HG02642 (cell line): ENCODE measurements around the gene DLL3.
A peak's percentile ranks its signal among the peaks of the same experiment; 100 is the strongest.
"Not testable (repeated sequence)": the region's sequence is repeated elsewhere in the genome, so short reads cannot be mapped to it uniquely, and the experiment has no call there.

Experiments
- ATAC-seq: cut with Tn5 transposase; IDR thresholded peaks from one replicate; pipeline ENCODE4 v1.9.1; 2021; ENCODE audit warnings: mild to moderate bottlenecking; ENCODE audit not compliant: unreplicated experiment, poor library complexity

Gene DLL3, protein sequence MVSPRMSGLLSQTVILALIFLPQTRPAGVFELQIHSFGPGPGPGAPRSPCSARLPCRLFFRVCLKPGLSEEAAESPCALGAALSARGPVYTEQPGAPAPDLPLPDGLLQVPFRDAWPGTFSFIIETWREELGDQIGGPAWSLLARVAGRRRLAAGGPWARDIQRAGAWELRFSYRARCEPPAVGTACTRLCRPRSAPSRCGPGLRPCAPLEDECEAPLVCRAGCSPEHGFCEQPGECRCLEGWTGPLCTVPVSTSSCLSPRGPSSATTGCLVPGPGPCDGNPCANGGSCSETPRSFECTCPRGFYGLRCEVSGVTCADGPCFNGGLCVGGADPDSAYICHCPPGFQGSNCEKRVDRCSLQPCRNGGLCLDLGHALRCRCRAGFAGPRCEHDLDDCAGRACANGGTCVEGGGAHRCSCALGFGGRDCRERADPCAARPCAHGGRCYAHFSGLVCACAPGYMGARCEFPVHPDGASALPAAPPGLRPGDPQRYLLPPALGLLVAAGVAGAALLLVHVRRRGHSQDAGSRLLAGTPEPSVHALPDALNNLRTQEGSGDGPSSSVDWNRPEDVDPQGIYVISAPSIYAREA

DNA sequence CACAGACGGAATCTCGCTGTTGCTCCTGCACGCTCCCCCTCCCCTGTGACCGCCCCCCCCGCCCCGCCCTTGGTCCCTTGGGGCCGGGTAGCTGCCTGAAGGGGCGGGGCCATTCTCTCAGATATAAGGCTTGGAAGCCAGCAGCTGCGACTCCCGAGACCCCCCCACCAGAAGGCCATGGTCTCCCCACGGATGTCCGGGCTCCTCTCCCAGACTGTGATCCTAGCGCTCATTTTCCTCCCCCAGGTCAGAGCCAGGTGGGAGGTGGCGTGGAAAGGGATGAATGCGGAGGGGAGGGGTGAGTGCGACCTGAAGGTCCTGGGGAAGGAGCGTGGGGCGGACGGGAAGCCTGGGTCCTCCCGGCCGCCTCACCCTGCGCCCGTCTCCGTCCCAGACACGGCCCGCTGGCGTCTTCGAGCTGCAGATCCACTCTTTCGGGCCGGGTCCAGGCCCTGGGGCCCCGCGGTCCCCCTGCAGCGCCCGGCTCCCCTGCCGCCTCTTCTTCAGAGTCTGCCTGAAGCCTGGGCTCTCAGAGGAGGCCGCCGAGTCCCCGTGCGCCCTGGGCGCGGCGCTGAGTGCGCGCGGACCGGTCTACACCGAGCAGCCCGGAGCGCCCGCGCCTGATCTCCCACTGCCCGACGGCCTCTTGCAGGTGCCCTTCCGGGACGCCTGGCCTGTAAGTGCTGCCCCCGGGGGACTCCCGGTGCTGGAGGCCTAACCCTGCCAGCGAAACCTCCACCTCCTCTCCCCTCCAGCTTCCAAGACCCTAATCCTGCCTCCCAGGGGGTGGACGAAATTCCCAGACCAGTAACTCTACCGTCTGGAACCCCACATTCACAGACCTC lies at the start of gene DLL3:
DLL3 (plus strand) TSS at position 150 of the 845 bp plus-strand sequence; CDS start at position 178, 28 bp downstream.
- no peak for ATAC-seq

DNA sequence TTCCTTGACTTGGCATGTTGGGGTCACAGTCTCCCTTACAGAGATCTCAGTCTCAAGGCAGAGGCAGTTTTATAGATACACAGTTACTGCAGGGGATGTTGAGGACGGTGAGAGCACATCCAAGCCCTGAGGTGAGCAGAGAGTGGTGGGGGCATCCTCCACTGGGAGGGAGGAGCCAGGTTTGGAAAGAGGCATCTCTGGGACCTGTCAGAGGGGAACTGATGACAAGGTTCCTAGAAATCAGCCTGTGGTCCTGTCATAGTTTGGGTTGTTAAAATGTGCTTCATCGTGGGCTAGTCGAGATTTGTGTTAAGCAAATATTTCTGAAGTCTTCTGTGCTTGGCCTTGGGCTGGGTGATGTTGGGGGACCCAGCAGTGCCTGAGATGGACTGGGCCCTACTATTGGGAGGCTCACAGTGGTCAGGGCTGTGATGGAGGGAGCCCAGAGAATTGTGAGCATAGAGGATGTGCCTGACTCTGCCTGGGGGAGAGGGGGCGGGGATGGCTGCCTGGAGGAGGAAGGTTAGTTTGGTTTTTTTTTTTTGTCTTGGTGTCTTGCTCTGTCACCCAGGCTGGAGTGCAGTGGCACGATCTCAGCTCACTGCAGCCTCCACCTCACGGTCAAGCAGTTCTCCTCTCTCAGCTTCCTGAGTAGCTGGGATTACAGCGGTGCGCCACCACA lies 49.5 kb upstream of the DLL3 start:
- ATAC-seq, result no peak

DNA sequence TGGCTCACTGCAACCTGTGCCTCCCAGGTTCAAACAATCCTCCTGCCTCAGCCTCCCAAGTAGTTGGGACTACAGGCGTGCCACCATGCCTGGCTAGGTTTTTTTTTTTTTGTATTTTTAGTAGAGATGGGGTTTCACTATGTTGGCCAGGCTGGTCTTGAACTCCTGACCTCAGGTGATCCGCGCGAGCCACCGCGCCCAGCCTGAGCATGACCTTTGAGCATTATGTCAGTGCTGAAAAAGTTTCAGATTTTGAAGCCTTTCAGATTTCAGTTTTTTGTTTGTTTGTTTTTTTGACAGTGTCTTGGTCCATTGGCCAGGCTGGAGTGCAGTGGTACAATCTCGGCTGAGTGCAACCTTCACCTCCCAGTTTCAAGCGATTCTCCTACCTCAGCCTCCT lies 47.5 kb upstream of the DLL3 start:
- ATAC-seq, result not testable (repeated sequence)

DNA sequence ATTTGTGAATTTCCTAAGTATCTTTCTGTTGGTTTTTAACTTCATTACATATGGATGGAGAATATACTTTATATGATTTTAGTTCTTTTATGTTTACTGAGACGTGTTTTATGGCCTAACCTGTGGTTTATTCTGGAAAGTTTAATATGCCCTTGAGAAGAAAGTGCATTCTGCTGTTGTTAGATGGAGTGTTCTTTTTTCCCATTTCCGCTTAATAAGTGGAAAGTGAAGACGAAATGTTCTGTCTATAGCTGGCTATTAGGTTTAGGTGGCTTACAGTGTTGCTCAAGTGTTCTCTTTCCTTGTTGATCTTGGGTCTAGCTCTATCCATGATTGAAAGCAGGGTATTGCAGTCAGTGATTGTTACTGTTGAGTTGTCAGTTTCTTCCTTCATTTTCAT lies 35.3 kb upstream of the DLL3 start:
- no peak for ATAC-seq

DNA sequence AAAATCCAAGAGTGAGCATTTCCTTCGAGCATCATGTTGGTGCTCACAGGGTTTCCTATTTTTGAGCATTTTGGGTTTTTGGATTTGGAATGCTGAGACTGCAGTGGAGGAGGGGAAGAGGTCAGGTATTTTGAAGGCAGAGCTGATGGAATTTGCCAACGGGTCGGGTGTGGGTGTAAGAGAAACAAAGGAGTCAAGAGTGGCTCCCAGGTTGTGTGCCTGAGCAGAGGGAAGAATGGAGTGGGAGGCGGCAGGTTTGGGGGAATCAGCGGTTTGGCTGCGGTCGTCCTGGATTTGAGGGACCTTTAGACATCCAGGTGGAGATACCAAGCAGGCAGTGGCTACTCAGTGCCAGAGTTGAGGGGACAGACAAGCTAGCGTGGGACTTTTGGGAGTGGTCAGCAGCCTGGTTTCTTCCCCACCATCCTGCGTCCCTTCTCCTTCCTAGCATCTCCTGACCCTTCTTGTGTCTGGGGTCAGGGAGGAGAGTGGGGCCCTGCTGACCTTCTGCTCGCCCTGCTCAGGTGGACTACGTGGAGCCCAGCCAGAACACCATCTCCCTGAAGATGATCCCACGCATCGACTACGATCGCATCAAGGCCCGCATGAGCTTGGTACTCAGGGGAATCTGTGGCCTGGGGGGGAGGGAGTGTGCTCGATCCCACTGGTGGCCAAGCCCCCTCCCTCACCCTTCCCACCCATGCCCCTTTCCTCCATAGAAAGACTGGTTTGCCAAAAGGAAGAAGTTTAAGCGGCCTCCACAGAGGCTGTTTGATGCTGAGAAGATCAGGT lies 32.6 kb upstream of the DLL3 start:
- no peak for ATAC-seq

DNA sequence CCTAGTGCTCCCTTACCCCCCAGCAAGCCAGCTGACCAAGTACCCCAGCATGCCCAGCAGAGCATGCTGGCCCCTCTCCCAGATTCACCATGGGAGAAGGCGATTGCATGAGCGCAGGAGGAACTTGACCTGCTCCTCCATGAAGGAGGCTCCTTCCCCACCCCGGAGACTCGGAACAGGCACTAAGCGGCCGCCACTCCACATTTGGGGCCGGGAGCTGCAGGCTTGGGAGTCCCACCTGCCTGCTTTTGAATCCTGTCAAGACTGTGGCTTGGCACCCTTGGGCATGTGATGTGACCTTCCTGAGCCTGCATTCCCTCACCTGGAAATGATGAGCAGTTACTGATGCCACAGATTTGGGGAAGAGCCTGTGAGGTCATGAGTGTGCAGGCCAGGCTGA lies 30.8 kb upstream of the DLL3 start:
- no peak for ATAC-seq

DNA sequence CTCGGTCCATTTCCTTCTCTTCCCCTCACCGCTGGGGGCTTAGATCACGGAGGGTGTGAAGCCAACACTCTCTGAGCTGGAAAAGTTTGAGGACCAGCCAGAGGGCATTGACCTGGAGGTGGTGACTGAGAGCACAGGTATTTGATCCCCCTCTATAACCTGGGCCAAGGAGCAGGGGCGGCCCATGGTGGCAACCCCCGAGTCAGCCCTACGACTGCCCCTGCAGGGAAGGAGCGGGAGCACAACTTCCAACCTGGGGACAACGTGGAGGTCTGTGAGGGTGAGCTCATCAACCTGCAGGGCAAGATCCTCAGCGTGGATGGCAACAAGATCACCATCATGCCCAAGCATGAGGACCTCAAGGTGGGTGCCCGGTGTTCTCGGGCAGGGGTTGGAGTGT lies 29.7 kb upstream of the DLL3 start:
- ATAC-seq, result no peak

DNA sequence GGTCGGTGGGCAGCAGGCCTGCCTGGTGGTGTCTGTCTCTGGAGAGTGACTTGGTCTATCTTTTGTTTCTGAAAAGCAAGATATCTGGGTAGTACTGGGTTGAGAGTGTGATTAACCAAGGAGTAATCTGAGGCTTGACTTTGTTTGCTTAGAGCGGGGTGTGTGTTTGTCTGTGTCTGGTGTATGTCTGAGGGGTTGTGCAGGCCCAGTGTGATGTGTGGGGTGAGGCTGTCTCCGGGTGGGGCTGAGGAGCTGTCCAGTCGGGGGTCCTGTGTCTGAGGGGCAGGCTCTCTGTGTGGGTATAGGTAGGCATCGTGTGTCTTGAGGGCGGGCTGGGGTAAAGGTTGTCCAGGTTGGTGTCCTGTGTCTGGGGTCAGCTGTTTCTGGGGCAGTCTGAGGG lies 29.2 kb upstream of the DLL3 start:
- no peak for ATAC-seq

DNA sequence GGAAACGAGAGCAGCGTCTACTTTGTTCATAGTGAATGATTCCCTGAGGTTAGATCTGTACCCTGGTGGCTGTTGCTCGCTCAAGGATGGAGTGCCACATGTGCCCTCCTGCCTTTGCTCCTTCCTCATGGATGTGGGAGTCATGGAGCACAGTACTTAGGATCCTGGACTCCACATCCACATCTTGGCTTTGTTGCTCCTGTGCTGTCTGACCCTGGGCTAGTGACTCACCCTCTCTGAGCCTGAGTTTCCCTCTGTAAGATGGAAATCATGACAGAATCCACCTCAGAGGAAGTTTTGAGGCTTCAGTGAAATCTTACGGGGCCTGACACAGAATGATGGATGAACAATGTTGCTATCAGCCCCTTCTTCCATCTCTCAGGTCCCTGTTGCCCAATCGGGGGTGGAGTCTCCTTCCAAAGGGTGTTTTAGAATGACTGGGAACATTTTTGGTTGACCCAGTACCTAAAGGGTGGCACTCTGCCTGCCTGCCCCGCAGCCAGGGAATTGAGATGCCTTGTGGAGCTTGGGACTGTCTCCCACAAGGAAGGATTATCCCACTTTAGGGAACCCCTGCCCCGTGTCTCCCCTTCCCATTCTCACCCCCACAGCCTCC lies 27.9 kb upstream of the DLL3 start:
- no peak for ATAC-seq

DNA sequence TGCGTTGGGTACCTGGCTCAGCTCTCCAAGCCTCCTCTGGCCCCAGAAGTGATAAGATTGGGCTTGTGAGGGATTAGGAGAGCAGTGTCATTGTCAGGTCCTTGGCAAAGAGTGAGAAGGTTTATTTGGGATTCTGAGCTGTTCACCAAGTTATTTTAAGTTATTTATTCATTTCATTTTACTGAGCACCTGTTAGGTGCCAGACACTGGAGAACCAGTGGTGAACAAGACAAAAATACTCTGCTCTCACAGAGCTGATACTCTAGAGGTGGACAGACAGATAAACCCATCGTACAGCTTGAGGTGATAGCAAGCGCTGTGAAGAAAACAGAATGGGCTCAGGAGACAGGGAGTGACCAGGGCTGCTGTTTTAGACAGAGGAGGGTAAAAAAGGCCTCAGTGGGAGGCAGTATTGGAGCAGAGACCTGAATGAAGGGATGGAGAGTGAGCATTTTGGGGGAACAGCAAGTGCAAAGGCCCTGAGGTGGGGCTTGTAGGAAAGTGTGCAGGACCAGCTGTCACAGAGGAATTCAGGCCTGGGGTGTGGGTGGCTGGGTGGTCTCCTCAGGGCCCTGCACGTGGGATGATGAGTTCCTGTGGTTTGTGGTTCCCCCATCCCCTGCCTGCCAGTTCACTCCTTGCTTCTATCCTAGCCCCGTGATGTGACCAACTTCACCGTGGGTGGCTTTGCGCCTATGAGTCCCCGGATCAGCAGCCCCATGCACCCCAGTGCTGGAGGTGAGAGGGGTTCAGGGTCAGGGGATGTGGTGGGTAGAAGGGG lies 26.8 kb upstream of the DLL3 start:
- ATAC-seq, result no peak

DNA sequence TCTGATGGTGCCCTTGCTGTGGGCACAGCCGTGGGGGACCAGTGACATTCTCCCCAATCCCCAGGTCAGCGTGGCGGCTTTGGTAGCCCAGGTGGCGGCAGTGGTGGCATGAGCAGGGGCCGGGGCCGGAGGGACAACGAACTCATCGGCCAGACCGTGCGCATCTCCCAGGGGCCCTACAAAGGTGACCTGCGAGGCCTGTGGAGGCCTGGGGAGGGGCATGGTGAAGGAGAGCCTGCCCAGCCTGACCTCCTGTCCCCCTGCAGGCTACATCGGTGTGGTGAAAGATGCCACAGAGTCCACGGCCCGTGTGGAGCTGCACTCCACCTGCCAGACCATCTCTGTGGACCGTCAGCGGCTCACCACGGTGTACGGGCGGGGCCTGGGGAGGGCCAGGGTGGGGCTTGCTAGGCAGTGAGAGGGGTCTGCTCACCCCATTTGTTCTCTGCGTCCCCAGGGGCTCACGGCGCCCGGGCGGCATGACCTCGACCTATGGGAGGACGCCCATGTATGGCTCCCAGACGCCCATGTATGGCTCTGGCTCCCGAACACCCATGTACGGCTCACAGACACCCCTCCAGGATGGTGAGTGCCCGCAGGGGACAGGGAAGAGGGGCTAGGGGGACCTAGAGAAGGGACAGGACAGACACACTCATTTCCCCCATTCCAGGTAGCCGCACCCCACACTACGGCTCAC lies 25.9 kb upstream of the DLL3 start:
- no peak for ATAC-seq

DNA sequence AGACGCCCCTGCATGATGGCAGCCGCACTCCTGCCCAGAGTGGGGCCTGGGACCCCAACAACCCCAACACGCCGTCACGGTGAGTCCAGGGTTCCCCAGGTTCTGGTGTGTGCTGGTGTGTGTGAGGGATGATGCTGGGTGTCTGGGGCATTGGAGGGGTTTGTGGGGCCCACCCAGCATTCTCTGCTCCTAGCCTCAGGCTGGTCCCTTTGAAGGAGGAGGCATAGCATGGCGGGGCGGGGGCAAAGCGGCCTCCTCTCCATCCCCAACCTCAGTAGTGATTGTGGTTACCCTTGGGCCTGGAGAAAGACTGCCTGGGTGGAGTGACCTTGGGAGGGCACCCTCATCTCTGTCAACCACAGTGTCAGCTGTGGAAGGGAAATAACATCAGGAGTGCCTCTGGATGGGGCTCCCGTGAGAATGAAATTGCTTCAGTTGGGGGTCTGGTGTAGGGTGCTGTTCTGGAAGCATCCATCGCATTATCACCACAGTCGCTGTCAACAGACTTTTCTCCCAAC lies 25.2 kb upstream of the DLL3 start:
- ATAC-seq, result no peak

DNA sequence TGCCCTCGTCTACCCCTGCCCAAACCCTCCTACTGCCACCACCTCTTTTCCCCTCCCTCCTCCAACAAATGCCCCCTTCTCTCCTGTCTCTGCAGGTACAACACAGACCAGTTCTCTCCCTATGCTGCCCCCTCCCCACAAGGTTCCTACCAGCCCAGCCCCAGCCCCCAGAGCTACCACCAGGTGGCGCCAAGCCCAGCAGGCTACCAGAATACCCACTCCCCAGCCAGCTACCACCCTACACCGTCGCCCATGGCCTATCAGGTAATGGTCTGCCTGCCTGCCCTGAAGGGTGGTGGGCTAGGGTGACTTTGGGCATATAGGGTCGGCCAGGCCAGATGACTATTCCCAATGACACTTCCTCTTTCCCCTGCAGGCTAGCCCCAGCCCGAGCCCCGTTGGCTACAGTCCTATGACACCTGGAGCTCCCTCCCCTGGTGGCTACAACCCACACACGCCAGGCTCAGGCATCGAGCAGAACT lies 24.6 kb upstream of the DLL3 start:
- ATAC-seq, result no peak

DNA sequence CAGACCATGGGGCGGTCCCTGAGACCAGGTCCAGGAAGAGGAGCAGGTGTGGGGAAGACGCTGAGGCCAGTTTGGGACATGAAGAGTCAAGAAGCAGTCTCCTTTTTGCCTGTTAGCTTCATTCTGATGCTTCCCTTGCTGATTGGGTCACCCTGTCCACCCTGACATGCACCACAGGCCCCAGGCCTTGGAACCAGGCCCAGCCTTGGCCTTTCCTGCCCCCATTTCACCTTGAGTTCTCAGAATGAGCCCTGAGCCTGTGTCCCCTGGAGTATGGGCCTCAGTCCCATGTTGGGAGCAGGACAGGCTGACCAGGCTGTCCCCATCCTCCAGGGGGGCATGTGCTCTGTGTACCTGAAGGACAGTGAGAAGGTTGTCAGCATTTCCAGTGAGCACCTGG lies 23.0 kb upstream of the DLL3 start:
- no peak for ATAC-seq

DNA sequence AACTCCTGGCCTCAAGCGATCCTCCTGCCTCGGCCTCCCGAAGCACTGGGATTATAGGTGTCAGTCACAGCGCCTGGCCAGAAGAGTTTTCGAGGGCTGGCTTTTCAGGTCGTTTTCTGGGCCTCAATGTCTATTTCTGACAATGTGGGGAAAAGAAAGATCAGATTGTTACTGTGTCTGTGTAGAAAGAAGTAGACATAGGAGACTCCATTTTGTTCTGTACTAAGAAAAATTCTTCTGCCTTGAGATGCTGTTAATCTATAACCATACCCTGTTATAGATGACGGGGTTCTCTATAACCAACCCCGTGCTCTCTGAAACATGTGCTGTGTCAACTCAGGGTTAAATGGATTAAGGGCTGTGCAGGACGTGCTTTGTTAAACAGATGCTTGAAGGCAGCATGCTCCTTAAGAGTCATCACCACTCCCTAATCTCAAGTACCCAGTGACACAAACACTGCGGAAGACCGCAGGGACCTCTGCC lies 19.4 kb upstream of the DLL3 start:
- not testable (repeated sequence) for ATAC-seq

DNA sequence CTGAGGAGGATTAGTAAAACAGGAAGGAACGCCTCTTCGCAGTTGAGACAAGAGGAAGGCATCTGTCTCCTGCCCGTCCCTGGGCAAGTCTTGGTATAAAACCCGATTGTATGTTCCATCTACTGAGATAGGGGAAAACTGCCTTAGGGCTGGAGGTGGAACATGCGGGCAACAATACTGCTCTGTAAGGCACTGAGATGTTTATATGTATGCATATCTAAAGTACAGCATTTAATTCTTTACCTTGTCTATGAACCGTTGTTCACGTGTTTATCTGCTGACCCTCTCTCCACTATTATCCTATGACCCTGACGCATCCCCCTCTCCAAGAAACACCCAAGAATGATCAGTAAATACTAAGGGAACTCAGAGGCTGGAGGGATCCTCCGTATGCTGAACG lies 18.8 kb upstream of the DLL3 start:
- no peak for ATAC-seq

DNA sequence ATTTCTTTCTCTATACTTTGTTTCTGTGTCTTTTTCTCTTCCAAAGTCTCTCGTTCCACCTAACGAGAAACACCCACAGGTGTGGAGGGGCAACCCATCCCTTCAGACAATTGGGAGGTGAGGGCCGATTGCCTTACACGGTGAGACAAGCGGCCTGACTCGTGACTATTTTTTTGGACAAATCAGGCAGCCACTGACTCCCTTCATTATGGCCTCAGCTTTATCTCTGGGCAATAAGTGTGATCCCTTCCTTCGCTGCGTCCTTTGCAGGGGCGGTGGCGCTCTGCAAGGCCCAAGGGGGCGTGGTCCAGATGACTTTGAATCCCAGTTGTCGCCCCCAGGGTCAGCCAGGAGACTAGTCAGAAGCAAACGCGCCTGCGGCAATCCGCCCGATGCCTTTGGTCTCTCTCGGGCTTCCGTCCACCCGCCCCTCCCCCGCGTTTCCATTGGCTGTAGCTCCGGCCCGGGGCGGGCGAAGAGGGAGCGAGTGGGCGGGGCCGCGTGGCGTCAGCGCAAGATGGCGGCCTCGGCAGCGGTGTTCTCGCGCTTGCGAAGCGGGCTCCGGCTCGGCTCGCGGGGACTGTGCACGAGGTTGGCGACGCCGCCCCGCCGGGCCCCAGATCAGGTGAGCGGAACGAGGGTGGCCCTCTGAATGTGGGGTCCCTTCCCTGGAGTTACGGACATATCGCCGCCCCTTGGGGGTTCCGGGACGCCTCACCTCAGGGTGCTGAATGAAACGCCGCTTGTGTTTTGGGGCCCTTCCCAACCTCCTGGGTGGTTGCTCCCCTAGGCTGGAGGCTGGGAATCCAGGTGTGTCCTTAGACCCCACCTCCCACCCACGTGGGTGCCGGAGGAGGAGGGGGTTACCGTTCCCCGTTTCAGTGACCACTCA lies 18.2 kb upstream of the DLL3 start, which contains the start of gene TIMM50:
TIMM50 (plus strand) TSS at position 502 of the 892 bp plus-strand sequence; CDS start at position 518, 16 bp downstream.
- ATAC-seq, result peak; percentile 91
